Adipose tissue (tissue), 3 donors: ENCODE measurements around the gene GPR12. TPM values are rescaled to one million over a fixed set of nuclear protein-coding genes. Genes with fewer than 3 reads are reported as not detected.

Source experiments
- H3K27ac ChIP-seq: one replicate; pipeline ENCODE4 v1.5.1; 2013; ENCODE audit warnings: low read depth, low read length
- WGBS, 3 donors: extraction: QIAGEN DNeasy Blood & Tissue Kit; methylation state at CpG; one replicate each; pipeline ENCODE4 v1.1.7; 2013; 5-methylcytosine and 5-hydroxymethylcytosine counted together
- polyA plus RNA-seq, 3 donors: library from polyadenylated mRNA; stranded (reverse); fragments of 200-250 nt; gene quantifications; one replicate each; pipeline ENCODE4 v1.2.3, GENCODE V29; 2013
- donor health status: healthy with polysubstance abuse.
- donor health status: Bipolar disorder and iron deficiency.
- donor health status: healthy.

GPR12 gene
- polyA plus RNA-seq, 3 donors = 0.03 to 0.11 TPM; not detected in 1

- no peak overlapping the region for H3K27ac ChIP-seq
- 48 to 72% (median 69%) methylated on average over 13 of the region's 13 CpGs for WGBS, 3 donors
These were observed 50.4 kb downstream of the GPR12 start for GRCh38 chr13:26710166-26710565.

GRCh38 chr13:26709461-26709860, 51.1 kb downstream of the GPR12 start:
- H3K27ac ChIP-seq = no peak overlapping the region
- 71 to 81% (median 76%) methylated on average over 7 of the region's 7 CpGs for WGBS, 3 donors

DNA sequence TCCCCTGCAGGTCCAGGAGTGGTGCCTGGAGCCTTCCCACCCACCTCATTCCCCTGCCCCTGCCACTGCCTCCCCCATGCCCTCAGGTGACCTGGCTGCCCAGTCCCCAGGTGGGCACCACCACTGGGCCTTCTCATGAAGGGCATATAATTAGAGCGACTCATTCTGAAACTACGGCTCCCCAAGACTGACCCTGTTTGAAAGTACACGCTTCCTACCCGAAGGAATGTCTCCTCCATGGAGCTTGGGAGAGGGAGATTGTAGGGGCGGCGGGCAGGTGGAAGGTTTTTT, 52.6 kb downstream of the GPR12 start:
- WGBS, 3 donors = 77 to 88% (median 82%) methylated on average over 6 of the region's 6 CpGs
- H3K27ac ChIP-seq = no peak overlapping the region

GRCh38 chr13:26707122-26708006, 53.2 kb downstream of the GPR12 start:
- H3K27ac ChIP-seq = no peak overlapping the region
- WGBS, 3 donors = 43 to 50% (median 47%) methylated on average over 13 of the region's 13 CpGs

DNA sequence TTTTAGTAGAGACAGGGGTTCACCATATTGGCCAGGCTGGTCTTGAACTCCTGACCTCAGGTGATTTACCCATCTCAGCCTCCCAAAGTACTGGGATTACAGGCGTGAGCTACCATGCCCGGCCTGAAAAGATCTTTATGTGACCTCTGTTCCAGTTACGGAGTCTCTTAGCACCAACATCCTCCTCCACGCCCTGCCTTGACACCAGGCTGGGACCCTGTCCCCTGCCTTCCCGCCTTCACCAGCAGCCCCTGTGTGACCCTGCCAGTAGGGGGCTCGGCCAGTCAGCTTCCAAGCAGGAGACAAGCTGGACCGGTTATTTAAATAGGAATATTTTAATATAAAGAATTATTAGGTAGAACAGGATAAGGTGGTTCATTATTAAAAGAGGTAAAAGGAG, 54.2 kb downstream of the GPR12 start:
- no peak overlapping the region for H3K27ac ChIP-seq
- 54 to 56% (median 56%) methylated on average over 7 of the region's 7 CpGs for WGBS, 3 donors

DNA sequence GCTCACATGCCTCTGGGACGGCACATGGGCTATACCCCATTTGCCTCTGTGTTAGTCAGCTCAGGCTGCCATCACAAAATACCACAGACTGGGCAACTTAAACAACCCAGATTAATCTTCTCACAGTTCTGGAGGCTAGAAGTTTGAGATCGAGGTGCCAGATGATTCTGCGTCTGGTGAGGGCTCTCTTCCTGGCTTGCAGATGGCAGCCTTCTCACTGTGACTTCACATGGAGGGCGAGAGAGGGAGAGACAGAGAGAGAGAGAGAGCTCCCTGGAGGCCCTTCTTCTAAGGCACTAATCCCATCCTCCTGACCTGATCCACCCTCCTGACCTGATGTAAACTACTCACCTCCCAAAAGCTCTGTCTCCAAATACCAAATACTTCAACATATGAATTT, 55.0 kb downstream of the GPR12 start:
- WGBS, 3 donors = 66 to 88% (median 79%) methylated on average over 4 of the region's 4 CpGs
- no peak overlapping the region for H3K27ac ChIP-seq

Other genes starting within 250 kb of the GPR12 start
- 10 to 100 TPM in 2 of 3 donors, 1 to 10 TPM in 1; 3.8 to 45.7 (median 17.8) TPM for gene WASF3, start 203.1 kb downstream of the GPR12 start, polyA plus RNA-seq